GM12864 (cell line): Measurements from ENCODE around the gene SPSB1.

Experiments
- DNase-seq: peaks from one replicate; pipeline ENCODE4 v3.0.0-alpha.2; 2011; ENCODE audit warnings: low read depth
- H3K4me3 ChIP-seq: 2 replicates; pipeline ENCODE4 v1.5.1; 2011; ENCODE audit warnings: mild to moderate bottlenecking, low read depth, low read length, control low read depth
- TF ChIP-seq, protein P1 (sequence below): IDR thresholded peaks from 2 replicates; pipeline ENCODE4 v1.5.1; 2011; ENCODE audit warnings: low read depth, mild to moderate bottlenecking, moderate library complexity, low read length, control low read depth, inconsistent platforms; ENCODE audit errors: missing control alignments

Gene SPSB1

GRCh38 chr1:9356829-9357466, 64.3 kb downstream of the SPSB1 start:
- no peak for DNase-seq
- TF ChIP-seq, protein P1, sequence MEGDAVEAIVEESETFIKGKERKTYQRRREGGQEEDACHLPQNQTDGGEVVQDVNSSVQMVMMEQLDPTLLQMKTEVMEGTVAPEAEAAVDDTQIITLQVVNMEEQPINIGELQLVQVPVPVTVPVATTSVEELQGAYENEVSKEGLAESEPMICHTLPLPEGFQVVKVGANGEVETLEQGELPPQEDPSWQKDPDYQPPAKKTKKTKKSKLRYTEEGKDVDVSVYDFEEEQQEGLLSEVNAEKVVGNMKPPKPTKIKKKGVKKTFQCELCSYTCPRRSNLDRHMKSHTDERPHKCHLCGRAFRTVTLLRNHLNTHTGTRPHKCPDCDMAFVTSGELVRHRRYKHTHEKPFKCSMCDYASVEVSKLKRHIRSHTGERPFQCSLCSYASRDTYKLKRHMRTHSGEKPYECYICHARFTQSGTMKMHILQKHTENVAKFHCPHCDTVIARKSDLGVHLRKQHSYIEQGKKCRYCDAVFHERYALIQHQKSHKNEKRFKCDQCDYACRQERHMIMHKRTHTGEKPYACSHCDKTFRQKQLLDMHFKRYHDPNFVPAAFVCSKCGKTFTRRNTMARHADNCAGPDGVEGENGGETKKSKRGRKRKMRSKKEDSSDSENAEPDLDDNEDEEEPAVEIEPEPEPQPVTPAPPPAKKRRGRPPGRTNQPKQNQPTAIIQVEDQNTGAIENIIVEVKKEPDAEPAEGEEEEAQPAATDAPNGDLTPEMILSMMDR, result no peak
- H3K4me3 ChIP-seq, result no peak overlapping the region

DNA sequence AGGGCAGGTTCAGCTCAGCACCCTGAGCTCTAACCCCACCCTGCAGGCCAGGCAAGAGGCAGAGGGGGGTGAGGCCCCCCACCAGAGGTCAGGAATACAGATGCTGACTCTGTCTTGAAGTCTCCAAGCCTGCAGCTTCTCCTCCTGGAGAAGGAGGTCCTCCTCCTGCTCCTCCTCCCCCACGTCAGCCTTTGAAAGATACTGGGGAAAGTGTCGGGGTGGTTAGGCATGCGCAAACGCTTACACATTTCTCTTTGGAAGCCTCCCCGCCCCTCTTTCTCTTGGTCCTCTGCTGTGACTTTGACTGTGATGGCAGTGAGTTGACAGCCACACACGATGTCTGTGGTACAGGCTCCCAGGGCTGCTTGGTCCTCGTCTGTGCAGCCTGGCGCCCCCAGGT, 65.3 kb downstream of the SPSB1 start:
- TF ChIP-seq, protein P1, result no peak
- H3K4me3 ChIP-seq, result no peak overlapping the region
- no peak for DNase-seq

DNA sequence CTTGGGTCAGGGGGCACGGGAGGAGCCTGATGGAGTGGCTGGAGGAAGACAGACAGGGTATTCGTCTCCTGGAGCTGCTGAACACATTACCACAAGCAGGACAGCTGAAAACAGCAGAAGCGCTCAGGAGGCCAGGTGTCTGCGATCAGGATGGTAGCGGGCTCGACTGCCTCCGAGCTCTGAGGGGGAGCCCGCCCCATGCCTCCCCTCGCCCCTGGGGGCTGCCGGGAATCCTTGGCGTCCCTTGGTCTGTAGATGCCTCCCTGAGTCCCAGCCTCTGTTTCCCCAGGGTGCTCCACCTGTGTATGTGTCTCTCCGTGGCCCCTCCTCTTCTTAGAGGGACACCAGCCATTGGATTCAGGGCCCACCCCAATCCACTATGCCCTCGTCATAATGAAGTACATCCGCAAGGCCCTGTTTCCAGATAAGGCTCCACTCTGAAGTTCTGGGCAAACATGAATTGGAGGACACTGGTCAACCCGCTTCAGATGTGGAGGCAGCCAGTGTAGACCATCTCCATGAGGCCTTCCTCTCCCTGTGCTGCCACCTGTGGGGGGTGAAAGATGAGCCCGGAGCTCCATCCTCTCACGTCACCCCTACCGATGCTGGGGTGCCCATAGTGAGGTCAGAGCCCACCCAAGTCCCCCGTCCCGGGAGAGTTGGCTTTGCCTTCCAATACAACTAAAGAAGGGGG, 67.8 kb downstream of the SPSB1 start:
- DNase-seq, result no peak
- H3K4me3 ChIP-seq, result no peak overlapping the region

DNA sequence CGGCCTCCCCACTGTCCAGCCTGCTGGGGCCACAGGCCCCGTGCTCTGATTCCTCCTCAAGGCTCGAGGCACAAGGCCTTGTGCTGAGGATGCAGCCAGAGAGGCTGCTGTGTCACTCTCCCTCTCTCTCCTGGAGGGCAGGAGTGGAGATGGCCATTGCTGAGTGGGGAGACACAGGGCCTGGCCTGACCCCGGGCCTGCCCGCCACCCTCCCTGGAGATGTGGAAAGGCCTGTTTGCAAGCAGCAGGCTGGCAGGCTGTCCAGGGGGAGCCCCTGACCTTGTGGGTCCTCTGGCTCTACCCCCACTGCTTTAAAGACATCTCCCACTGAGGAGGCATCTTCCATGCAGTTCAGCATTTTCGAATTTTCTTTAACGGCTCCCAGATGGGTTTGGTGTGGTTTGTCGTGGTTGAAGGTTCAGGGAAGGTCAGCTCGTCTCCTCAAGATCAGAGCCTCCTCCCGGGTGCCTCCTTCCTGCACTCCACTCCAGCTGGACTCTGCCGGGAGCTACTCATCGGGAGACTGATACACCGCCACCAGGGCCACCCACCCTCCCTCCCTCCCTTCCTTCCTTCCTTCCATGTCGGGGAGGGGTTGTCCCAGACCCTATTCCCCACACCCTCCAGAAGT, 69.1 kb downstream of the SPSB1 start:
- H3K4me3 ChIP-seq, result no peak overlapping the region
- DNase-seq, result no peak
- TF ChIP-seq, protein P1, result no peak

More for the DNA sequence above, 67.8 kb downstream of the SPSB1 start:
- TF ChIP-seq, protein P1, result no peak

GRCh38 chr1:9362488-9362887, 69.8 kb downstream of the SPSB1 start:
- TF ChIP-seq, protein P1, result no peak
- no peak overlapping the region for H3K4me3 ChIP-seq
- no peak for DNase-seq

DNA sequence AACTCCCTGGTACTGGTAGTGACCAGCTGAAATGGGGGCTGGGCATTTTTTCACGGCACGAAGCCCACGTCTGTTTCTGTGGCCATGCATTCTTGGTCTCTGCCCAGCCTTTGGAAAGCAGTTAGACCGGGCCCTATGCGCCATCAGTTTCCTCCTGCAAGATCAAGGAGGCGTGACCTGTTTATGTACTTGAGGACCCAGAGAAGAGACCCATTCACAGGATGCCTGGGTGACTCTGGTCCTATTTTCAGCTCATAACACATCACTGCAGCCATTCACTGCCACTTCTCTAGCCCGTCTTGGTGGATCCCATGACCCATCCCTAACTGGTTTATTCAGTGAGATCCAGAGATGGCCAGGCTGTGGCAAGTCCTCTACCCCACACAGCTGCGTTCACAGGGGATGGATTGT, 70.4 kb downstream of the SPSB1 start:
- no peak overlapping the region for H3K4me3 ChIP-seq
- DNase-seq, result no peak
- TF ChIP-seq, protein P1, result no peak

DNA sequence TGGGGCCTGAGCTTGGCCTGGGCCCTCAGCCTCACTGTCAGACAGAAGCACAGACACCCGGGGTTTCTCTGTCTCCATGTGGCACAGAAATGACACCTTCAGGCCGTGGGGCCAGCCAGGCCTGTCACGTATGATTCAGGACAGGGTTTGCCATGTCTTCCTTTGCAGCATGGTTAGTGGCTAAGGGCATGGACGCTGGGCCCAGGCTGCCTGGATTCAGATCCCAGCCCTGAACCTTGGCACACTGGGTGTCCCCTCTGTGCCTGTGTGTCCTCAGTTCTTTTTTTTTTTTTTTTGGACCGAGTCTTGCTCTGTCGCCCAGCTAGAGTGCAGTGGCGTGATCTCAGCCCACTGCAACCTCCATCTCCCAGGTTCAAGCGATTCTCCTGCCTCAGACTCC, 73.6 kb downstream of the SPSB1 start:
- no peak for DNase-seq
- no peak overlapping the region for H3K4me3 ChIP-seq
- TF ChIP-seq, protein P1, result no peak
